CD4-positive, alpha-beta T cell treated with Interleukin-6 at 100 ng/mL for 8 hours (primary cell): ENCODE data around the gene SUFU.
A peak's percentile ranks its signal among the peaks of the same experiment; 100 is the strongest.

Experiments
- DNase-seq: peaks from one replicate; pipeline ENCODE4 v3.0.0-alpha.2; 2020; ENCODE audit warnings: mixed read lengths, low spot score

Gene SUFU

DNA sequence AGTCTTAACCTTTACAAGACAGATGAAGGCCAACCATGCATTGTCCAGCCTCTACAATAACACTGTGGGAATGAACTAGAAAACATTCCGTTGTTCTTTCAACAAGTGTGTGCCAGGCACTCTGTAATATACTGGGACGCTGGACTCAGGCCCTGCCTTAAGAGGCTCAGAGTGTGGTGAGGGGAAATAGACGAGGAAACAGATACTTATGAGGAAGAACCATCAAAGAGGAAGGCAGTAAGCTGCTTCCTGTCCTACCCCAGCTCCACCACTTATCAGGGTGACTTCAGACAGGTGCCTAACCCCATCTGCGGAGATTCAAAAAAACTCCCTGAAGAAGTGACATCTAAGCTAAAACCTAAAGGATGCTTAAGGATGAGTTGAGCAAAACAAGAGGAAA lies 131.6 kb downstream of the SUFU start:
- DNase-seq = peak; percentile 49

DNA sequence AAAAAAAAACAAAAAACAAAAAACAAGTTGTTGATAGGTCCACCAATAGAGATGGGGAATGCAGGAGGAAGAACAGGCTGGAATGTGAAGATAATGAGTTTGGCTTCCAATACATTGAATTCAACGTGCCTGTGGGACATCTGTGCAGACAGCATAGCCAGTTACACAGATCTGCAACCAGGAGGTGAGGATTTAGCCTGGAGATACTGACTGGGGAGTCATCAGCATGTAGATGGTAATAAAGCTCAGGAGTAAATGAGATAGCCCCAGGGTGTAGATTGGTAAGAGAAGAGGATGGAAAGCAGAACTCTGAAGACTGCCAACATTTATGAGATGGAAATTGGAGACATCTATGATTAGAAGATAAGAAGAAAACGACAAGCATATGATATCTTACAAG lies 135.8 kb downstream of the SUFU start:
- DNase-seq = no peak

DNA sequence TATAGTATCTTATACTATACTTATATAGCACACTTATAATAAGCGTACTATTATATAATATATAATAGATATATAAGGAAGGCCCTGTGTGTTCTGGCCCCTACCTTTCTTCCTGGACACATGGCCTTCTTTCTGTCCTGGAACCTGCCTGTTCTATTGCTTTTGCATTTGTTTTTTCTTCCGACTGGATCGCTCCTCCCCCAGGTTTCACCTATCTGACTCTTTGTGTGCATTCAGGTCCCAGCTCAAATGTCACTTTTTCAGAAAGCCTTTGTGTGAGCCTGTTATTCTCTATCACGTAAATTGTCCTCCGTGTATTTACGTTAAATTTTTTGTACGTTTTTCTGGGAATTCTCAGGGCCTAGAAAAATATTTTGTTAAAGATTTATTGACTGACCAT lies 137.6 kb downstream of the SUFU start:
- DNase-seq = no peak

DNA sequence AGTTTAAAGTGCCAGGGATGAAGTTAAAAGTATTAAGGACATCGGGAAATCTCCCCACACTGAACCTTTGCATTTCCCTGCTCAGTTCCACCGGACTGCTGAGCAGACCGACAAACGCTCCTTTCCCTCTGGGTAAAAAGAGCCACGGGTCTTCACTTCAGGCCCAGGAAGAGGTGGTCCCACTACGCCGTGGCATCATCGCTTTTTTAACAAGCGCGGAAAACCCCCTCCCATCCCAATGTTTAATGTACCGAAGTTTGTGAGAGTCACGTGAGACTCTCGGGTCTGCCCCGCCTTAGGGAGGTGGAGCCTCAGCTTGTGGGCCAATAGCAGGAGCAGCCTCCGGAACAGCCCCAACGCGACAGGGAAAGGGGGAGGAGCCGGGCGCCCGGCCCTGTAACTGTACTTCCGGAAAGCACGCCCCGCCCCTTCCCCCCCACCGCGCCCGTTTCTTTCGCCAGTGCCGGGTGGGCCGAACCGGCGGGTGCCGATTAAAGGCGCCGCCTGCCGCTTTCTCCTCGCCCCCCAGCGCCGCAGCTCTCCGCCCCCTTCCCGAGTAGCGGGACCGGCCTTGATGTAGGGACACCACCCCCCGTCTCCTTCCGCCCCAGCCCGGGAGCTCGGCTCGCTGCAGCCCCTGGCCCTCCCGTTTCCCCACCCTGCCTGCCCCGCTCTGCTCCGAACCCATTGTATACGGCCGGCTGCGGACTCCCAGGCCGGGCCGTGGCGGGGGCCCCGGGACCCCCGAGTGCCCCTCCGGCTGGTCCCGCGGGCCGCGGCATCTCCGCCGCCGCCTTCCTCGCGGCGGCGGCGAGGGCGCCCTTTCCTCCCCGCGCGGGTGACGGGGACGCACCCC lies 138.3 kb downstream of the SUFU start:
- DNase-seq = peak; percentile 99

GRCh38 chr10:102642736-102643335 lies 139.1 kb downstream of the SUFU start:
- DNase-seq = peak; percentile 43

- peak; percentile 20 for DNase-seq
Measured at GRCh38 chr10:102643336-102644065, 139.7 kb downstream of the SUFU start.

GRCh38 chr10:102644066-102644645 lies 140.4 kb downstream of the SUFU start, which contains the start of gene TRIM8:
TSS of gene TRIM8 (plus strand) at chr10:102644479. CDS start at chr10:102644618, 139 bp downstream.
- peak; percentile 41 for DNase-seq

GRCh38 chr10:102644646-102645387 lies 141.0 kb downstream of the SUFU start:
- peak; percentile 81 for DNase-seq

DNA sequence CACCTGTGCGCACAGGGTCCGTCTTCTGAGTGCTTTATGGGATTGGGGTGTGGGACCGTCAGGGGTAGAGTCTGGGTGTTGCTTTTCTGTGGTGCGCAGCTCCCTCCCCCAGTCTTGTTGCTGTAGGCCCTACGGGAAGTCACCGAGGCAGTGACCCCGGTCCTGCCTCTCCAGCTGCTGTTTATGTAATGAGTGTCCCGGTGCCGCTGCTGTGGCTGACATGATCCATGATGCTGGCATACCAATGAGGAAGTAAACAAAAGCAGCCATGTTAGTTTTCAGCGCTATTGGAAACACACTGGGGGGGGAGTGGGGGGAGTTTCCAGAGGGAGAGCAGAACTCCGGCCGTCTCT lies 141.6 kb downstream of the SUFU start:
- peak; percentile 47 for DNase-seq

DNA sequence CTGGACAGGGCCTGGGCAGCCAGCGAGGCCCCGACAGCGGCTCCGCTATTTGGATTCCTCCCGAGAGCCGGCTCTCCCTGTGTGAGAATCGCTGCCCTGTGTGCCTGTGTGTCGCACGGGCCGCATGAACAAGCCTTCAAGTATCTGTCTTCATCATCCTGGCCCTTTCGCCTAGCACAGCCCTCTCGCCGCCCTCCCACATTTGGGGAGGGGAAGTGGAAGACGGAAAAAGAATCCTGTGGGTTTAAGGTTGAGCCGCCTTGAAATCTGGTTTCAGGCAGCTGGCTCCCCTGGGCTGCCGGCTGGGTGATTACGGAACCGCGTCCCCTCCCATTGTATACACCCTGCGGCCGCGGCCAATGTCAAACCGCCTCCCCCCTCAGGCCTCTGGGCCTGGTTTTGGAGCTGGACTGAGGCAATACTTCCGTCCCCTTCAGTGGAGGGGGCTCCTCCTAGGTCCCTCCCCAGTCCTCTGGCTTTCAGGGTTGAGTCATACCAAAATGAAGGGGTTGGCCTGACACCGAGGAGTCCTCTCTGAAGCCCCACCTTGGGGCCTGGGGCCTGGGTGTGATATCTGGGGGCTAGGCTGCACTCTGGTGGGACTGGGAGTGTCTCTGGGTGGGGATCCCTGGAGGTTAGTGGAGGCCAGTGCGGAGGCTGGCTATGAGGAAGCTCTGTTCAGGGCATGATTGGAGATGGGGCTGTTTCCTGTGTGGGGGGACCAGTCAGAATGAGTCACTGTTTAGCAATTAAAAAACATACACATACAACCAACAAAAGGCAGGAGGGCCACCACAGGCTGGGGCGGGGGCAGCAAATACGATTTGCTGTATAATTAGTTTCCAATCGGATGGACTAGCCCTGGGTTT lies 142.2 kb downstream of the SUFU start:
- peak; percentile 78 for DNase-seq

- DNase-seq = peak; percentile 40
Measured at GRCh38 chr10:102646610-102647442, 143.1 kb downstream of the SUFU start.

- no peak for DNase-seq
Measured at GRCh38 chr10:102647443-102648268, 143.9 kb downstream of the SUFU start.

DNA sequence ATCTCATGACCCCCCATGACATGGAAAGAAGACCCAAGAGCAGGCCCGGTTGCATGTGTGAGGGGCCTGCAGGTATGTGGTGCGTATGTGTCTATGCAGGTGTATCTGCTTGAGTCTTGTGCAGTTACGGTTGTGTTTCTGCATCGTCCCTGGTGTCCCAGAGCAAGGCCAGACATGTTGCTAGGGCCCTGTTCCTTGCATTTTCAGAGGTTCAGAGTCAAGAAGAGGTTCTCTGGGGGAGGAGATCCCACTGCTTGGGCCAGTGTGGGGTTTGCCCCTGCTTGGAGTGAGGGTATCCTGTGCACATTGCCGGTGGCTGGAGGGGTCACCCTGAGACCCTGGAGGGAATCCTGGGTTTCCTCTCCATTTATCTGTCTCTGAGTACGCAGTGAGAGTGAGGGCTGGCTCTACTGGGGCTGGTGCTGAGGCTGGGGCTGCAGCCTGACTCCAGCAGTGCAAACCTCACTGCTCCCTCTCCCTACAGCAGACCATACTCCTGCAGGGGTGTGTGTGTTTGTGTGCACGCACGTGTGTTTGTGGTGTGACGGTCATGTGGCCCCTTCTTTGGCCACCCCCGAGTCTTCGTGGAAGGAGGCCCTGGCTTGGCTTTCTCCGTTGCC lies 144.6 kb downstream of the SUFU start:
- DNase-seq = no peak

DNA sequence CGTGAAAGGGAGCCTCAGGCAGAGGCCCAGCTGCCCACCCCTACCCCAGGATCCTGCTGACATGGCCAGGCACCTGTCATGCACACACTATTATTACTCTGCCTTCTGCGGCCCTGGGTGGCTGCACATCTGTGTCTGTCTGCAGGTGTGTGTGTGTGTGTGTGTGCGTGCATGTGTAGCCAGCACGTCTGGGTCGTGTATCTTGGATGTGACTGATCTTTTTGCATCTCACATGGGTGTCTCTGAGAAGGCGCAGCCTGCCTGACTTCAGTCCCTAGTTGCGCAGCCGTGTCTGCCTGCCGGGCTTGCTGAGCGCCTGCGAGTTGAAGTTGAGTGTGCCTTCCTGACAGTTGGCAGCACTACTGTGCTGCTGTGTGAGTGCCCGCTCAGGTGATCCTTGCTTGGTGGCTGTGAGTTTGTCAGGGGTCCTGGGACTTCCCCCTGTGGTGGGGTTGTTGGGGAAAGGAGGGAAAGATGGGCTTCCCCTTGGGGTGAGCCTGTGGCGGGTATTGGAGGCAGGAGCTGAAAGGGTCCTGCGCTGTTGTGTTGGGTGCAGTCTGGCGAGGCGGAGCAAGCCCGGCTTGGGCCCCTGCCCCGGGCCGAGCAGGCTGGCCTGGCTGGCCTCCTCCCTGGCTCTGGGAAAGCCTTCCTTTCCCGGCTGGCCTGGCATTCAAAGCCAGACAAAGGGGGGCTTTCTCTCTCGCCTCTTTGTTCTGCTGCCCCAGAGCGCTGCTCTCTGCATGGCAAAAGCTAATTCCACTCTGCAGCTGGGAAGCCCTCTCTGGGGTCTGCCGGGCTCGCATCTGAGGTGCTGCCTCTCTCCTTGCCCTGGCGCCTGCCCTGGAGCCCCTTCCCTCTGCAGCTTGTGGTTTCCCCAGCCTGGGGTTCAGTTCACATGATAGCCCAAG lies 145.4 kb downstream of the SUFU start:
- peak; percentile 40 for DNase-seq

DNA sequence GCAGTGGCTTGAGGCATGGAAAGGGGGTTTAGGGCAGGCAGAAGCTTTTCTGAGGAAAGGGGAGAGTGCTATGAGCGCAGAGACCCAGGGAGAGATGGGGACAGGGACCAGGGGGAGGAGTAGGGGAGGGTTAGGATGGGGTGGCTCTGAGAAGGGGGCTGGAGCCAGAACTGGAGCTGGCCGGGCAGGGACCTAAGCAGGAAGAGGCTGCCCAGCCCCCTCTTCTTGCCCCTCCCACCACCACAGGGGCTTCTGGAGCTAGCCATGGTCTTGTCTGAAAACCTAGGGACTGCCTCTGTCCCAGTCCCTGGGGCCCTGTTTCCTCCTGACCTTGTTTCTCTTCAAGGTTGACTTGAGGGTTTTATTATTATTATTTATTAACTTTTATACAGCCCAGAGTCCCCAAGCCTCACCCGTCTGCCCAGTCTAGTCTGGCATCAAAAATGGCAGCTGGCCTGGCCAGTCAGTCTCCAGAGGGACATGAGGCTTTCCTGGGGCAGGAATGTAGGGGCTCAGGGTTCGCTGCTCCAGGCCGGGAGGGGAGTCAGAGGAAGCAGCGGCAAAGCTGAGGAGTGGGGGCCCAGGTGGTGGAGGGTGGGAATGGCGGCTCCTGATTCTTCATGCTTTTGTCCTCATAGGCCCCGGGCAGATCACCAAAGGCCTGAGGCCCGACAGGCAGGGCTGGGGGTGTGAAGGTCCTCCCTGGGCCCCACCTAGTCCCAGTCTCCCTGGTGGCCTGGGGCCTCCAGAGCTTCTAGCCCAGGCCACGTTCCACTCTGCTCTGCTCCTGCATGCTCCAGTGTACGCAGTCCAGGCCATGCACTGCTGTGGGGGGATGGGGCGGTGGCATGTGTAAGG lies 146.3 kb downstream of the SUFU start:
- no peak for DNase-seq

DNA sequence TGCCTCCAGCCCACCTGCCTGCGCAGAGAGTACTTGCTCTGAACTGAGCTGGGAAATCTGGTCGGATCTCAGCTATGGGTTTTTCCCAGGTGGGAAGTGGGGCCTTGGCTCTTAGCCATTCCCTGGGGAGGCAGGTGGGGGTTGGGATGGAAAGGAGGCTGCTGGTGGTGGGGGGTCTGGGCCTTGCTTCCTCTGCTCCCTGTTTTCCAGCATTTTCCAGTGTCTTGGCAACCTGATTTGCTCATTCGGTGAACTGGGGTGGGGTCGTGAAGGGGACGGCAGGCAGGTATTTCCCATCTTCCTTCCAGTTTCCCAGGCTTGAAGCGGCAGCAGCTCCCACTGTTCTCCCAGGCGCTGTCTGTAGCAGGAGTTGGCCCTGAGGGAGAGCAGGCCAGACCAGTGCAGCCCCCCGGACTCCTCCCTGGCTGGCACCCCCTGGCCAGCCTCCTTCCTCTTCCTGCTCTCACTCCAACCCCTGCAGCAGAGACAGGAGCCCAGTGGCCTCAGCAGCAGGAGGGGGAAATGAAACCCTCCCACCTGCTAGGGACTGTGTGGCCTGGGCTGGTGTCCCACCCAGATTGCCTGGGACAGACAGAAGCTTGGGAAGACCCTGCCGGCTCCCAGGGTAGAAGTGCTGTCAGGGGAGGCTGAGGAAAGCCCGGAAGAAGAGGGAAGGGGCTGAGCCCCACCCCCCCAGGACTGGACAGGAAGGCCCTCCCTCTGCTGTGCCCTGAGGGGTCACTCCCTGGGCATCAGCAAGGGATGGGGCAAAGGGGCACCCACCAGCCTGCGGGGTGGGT lies 147.1 kb downstream of the SUFU start:
- no peak for DNase-seq
